BE2C (cell line): ENCODE data around the gene NOB1.

ENCODE experiments used
- DNase-seq: peaks from one replicate; pipeline ENCODE4 v3.0.0-alpha.2; 2020
- H3K27me3 ChIP-seq: fragments of 250-450 bp; sonication (Bioruptor Pico); 2 replicates; pipeline ENCODE4 v1.5.1; 2020; ENCODE audit warnings: mild to moderate bottlenecking
- H3K36me3 ChIP-seq: fragments of 250-450 bp; sonication (Bioruptor Pico); 2 replicates; pipeline ENCODE4 v1.5.1; 2020; ENCODE audit warnings: mild to moderate bottlenecking
- H3K4me1 ChIP-seq: fragments of 250-450 bp; sonication (Bioruptor Pico); 2 replicates; pipeline ENCODE4 v1.5.1; 2020
- H3K4me3 ChIP-seq: 2 replicates; pipeline ENCODE4 v1.5.1; 2011; ENCODE audit warnings: low read depth, low read length
- H3K9me3 ChIP-seq: fragments of 250-450 bp; sonication (Bioruptor Pico); 2 replicates; pipeline ENCODE4 v1.5.1; 2020
- CTCF ChIP-seq: IDR thresholded peaks from 2 replicates; pipeline ENCODE4 v1.5.1; 2012; ENCODE audit warnings: mild to moderate bottlenecking, low read depth, low read length

NOB1 gene

GRCh38 chr16:69724981-69725479 lies 29.7 kb downstream of the NOB1 start:
- no peak for DNase-seq
- Histone ChIP-seq H3K9me3 (no peaks in the 10 kb centered on the region), H3K4me3 (no peak overlapping the region), H3K36me3 (no peaks in the 10 kb centered on the region), H3K27me3 (no peaks in the 10 kb centered on the region), H3K4me1 (peaks cover 12% of the 10 kb centered on the region)
- TF ChIP-seq CTCF = no peak

DNA sequence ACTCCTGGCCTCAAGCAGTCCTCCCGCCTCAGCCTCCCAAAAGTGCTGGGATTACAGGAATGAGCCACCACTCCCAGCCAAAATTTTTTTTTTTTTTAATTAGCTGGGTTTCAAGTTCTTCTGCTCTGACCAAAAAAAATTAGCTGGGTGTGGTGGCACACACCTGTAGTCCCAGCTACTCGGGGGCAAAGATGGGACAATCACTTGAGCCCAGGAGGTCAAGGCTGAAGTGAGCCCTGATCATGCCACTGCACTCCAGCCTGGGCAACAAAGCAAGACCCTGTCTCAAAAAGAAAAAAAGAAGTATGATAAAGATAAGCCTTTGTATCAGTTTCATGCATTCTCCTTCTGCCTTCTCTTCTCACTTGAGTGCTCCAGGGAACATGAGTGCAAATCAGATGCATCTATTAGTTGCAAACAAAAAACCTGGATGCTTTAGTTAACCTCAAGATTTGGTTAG lies 30.3 kb downstream of the NOB1 start:
- Histone ChIP-seq H3K4me1 (peaks cover 12% of the 10 kb centered on the region), H3K4me3 (no peak overlapping the region), H3K9me3 (no peaks in the 10 kb centered on the region)

GRCh38 chr16:69721441-69721957 lies 33.2 kb downstream of the NOB1 start:
- TF ChIP-seq CTCF = no peak
- no peaks in the 10 kb centered on the region for H3K27me3 ChIP-seq
- H3K4me1 ChIP-seq = no peaks in the 10 kb centered on the region
- H3K36me3 ChIP-seq = no peaks in the 10 kb centered on the region
- no peak overlapping the region for H3K4me3 ChIP-seq
- no peak for DNase-seq
- H3K9me3 ChIP-seq = no peaks in the 10 kb centered on the region

More for the DNA sequence above, 30.3 kb downstream of the NOB1 start:
- Histone ChIP-seq H3K36me3 (no peaks in the 10 kb centered on the region), H3K27me3 (no peaks in the 10 kb centered on the region)
- DNase-seq = no peak
- TF ChIP-seq CTCF = no peak

DNA sequence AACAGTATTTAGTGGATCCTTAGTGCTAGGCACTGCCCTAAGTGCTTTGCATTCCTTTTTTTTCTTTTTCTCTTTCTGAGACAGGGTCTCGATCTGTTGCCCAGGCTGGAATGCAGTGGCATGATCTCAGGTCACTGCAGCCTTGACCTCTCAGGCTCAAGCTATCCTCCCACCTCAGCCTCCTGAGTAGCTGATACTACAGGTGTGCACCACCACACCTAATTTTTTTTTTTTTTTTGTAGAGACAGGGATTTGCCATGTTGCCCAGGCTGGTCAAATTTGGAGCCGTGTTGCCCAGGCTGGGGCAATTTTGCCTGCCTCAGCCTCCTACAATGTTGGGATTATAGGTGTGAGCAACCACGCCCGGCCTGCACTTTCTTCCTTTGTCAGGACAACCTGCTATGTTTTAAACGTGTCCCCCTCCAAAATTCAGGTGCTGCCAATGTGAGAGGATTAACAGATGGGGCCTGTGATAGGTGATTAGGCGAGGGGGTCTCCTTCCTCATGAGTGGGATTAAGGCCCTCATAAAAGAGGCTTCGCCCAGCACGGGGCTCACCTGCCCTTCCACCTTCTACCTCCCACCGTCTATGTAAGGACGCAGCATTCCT lies 33.8 kb downstream of the NOB1 start:
- TF ChIP-seq CTCF = no peak
- Histone ChIP-seq H3K4me3 (no peak overlapping the region), H3K36me3 (no peaks in the 10 kb centered on the region), H3K27me3 (no peaks in the 10 kb centered on the region), H3K4me1 (no peaks in the 10 kb centered on the region), H3K9me3 (no peaks in the 10 kb centered on the region)
- no peak for DNase-seq

GRCh38 chr16:69718111-69718764 lies 36.5 kb downstream of the NOB1 start:
- TF ChIP-seq CTCF = no peak
- DNase-seq = no peak
- H3K27me3 ChIP-seq = no peaks in the 10 kb centered on the region
- no peak overlapping the region for H3K4me3 ChIP-seq
- H3K36me3 ChIP-seq = no peaks in the 10 kb centered on the region
- no peaks in the 10 kb centered on the region for H3K9me3 ChIP-seq
- H3K4me1 ChIP-seq = no peaks in the 10 kb centered on the region

- no peak for DNase-seq
- H3K4me1 ChIP-seq = no peaks in the 10 kb centered on the region
- TF ChIP-seq CTCF = no peak
- no peaks in the 10 kb centered on the region for H3K36me3 ChIP-seq
- no peak overlapping the region for H3K4me3 ChIP-seq
- no peaks in the 10 kb centered on the region for H3K9me3 ChIP-seq
- H3K27me3 ChIP-seq = no peaks in the 10 kb centered on the region
Measured at GRCh38 chr16:69717066-69717465, 37.7 kb downstream of the NOB1 start.
